Activated naive CD4-positive, alpha-beta T cell treated with anti-CD3 and anti-CD28 coated beads, Interleukin-2, amount 50 U/mL, for 72 hours (primary cell): Measurements from ENCODE around the gene PAFAH1B1. TPM values are rescaled to one million over a fixed set of nuclear protein-coding genes. Genes with fewer than 3 reads are reported as not detected.

Experiments used
- ATAC-seq, 2 donors: fragments of 150-1000 bp; cut with Tn5 transposase; 2 replicates each; pipeline ENCODE4 v1.10.0; 2021; ENCODE audit warnings: mild to moderate bottlenecking in 2 of 2, moderate library complexity in 2 of 2
- DNase-seq, 2 donors: peaks; one replicate each; pipeline ENCODE4 v3.0.0; 2021 to 2022; ENCODE audit warnings: low spot score in 2 of 2
- H3K27ac Mint-ChIP-seq, 2 donors: one replicate each; pipeline ENCODE4 v1.8.0; 2022; ENCODE audit warnings: mild to moderate bottlenecking in 2 of 2, mixed read lengths in 2 of 2
- H3K36me3 Mint-ChIP-seq, 2 donors: one replicate each; pipeline ENCODE4 v1.8.0; 2022; ENCODE audit warnings: mixed read lengths in 2 of 2
- H3K9me3 Mint-ChIP-seq, 2 donors: one replicate each; pipeline ENCODE4 v1.8.0; 2022; ENCODE audit warnings: mixed read lengths in 2 of 2
- total RNA-seq, 2 donors: library from RNA; stranded (reverse); gene quantifications; one replicate each; pipeline ENCODE4 v1.2.3, GENCODE V29; 2022

PAFAH1B1 gene
- total RNA-seq, 2 donors from 2014 or later = 170 to 190 TPM

GRCh38 chr17:2701996-2702741, 108.7 kb downstream of the PAFAH1B1 start:
- DNase-seq (no peak), ATAC-seq (no peak)
- H3K36me3 Mint-ChIP-seq = no peaks in the 10 kb centered on the region
- no peaks in the 10 kb centered on the region for H3K9me3 Mint-ChIP-seq
- no peak overlapping the region for H3K27ac Mint-ChIP-seq

GRCh38 chr17:2703181-2703580, 109.7 kb downstream of the PAFAH1B1 start:
- Mint-ChIP-seq H3K27ac (no peak overlapping the region), H3K36me3 (no peaks in the 10 kb centered on the region), H3K9me3 (no peaks in the 10 kb centered on the region)
- ATAC-seq = no peak
- no peak for DNase-seq

- H3K36me3 Mint-ChIP-seq = no peaks in the 10 kb centered on the region
- no peak overlapping the region for H3K27ac Mint-ChIP-seq
- ATAC-seq (no peak), DNase-seq (no peak)
- no peaks in the 10 kb centered on the region for H3K9me3 Mint-ChIP-seq
Observed at GRCh38 chr17:2703606-2704005, 110.2 kb downstream of the PAFAH1B1 start.

GRCh38 chr17:2704031-2704889, 110.8 kb downstream of the PAFAH1B1 start:
- Mint-ChIP-seq H3K27ac (peak overlapping the region in 1 of 2 donors; percentile 17), H3K9me3 (no peaks in the 10 kb centered on the region), H3K36me3 (no peaks in the 10 kb centered on the region)
- no peak for DNase-seq
- ATAC-seq = no peak

GRCh38 chr17:2704890-2705248, 111.4 kb downstream of the PAFAH1B1 start:
- ATAC-seq = no peak
- H3K9me3 Mint-ChIP-seq = no peaks in the 10 kb centered on the region
- peak overlapping the region; percentile 17 to 70 for H3K27ac Mint-ChIP-seq

GRCh38 chr17:2705263-2705662, 111.8 kb downstream of the PAFAH1B1 start:
- peaks cover 0 to 4% of the 10 kb centered on the region in 2 donors for H3K36me3 Mint-ChIP-seq
- DNase-seq (no peak), ATAC-seq (no peak)
- H3K9me3 Mint-ChIP-seq = no peaks in the 10 kb centered on the region
- H3K27ac Mint-ChIP-seq = peak overlapping the region; percentile 17 to 70

More at GRCh38 chr17:2704890-2705248, 111.4 kb downstream of the PAFAH1B1 start:
- H3K36me3 Mint-ChIP-seq = peaks cover 0 to under 1% of the 10 kb centered on the region in 2 donors
- no peak for DNase-seq

GRCh38 chr17:2705888-2706795, 112.7 kb downstream of the PAFAH1B1 start:
- Mint-ChIP-seq H3K36me3 (peaks cover 0 to 11% of the 10 kb centered on the region in 2 donors), H3K27ac (peak overlapping the region; percentile 17 to 91), H3K9me3 (no peaks in the 10 kb centered on the region)
- ATAC-seq (no peak), DNase-seq (no peak)

- Mint-ChIP-seq H3K36me3 (peaks cover 2 to 12% of the 10 kb centered on the region in 2 donors), H3K9me3 (no peaks in the 10 kb centered on the region), H3K27ac (peak overlapping the region in 1 of 2 donors; percentile 17)
- DNase-seq (no peak), ATAC-seq (no peak)
Observed at GRCh38 chr17:2706911-2707510, 113.6 kb downstream of the PAFAH1B1 start.

GRCh38 chr17:2707721-2708584, 114.5 kb downstream of the PAFAH1B1 start:
- Mint-ChIP-seq H3K27ac (peak overlapping the region; percentile 72 to 94), H3K9me3 (no peaks in the 10 kb centered on the region), H3K36me3 (peaks cover 8 to 19% of the 10 kb centered on the region in 2 donors)
- peak in 1 of 2 donors; percentile 42 for DNase-seq
- ATAC-seq = no peak

GRCh38 chr17:2708585-2709182, 115.2 kb downstream of the PAFAH1B1 start:
- DNase-seq (no peak), ATAC-seq (no peak)
- Mint-ChIP-seq H3K36me3 (peaks cover 8 to 19% of the 10 kb centered on the region in 2 donors), H3K27ac (peak overlapping the region; percentile 72 to 94), H3K9me3 (no peaks in the 10 kb centered on the region)

- DNase-seq (no peak), ATAC-seq (no peak)
- peaks cover 8 to 19% of the 10 kb centered on the region in 2 donors for H3K36me3 Mint-ChIP-seq
- peak overlapping the region; percentile 94 to 98 for H3K27ac Mint-ChIP-seq
- H3K9me3 Mint-ChIP-seq = no peaks in the 10 kb centered on the region
Observed at GRCh38 chr17:2709183-2709661, 115.8 kb downstream of the PAFAH1B1 start.

GRCh38 chr17:2710071-2710802, 116.8 kb downstream of the PAFAH1B1 start:
- ATAC-seq (no peak), DNase-seq (no peak)
- Mint-ChIP-seq H3K36me3 (peaks cover 8 to 19% of the 10 kb centered on the region in 2 donors), H3K27ac (peak overlapping the region; percentile 94 to 98), H3K9me3 (no peaks in the 10 kb centered on the region)

GRCh38 chr17:2710803-2711607, 117.6 kb downstream of the PAFAH1B1 start:
- DNase-seq (peak in 1 of 2 donors; percentile 36), ATAC-seq (peak; percentile 7 to 19)
- Mint-ChIP-seq H3K36me3 (peaks cover 8 to 19% of the 10 kb centered on the region in 2 donors), H3K9me3 (no peaks in the 10 kb centered on the region), H3K27ac (peak overlapping the region; percentile 94 to 98)
